Activated CD4-positive, alpha-beta memory T cell treated with anti-CD3 and anti-CD28 coated beads, Interleukin-2, amount 10 ng/mL, durations not matched to agents 7 days and 5 days (primary cell): Measurements from ENCODE around the gene SULF2. TPM values are rescaled to one million over a fixed set of nuclear protein-coding genes. Genes with fewer than 3 reads are reported as not detected.
"Not testable (repeated sequence)": the region's sequence is repeated elsewhere in the genome, so short reads cannot be mapped to it uniquely, and the experiment has no call there.

Experiments
- CTCF ChIA-PET: fragments of 350-600 bp; sonication (Branson Sonifier 250); formaldehyde crosslinking; loops from one replicate; lab custom pipeline; 2021; ENCODE audit warnings: antibody characterized with exemption, inconsistent platforms; lab: Charles Lee
- POLR2A ChIA-PET: fragments of 350-600 bp; sonication (Branson Sonifier 250); formaldehyde crosslinking; loops from one replicate; lab custom pipeline; 2021; ENCODE audit warnings: antibody characterized with exemption; lab: Charles Lee
- DNase-seq: peaks from one replicate; pipeline ENCODE4 v3.0.0-alpha.2; 2020
- H3K27ac Mint-ChIP-seq: one replicate; pipeline ENCODE4 v1.8.0; 2021; ENCODE audit warnings: mild to moderate bottlenecking, mixed read lengths
- H3K27me3 Mint-ChIP-seq: one replicate; pipeline ENCODE4 v1.8.0; 2021; ENCODE audit warnings: mixed read lengths
- H3K36me3 Mint-ChIP-seq: one replicate; pipeline ENCODE4 v1.8.0; 2021; ENCODE audit warnings: low read depth, mixed read lengths
- H3K4me1 Mint-ChIP-seq: one replicate; pipeline ENCODE4 v1.8.0; 2021; ENCODE audit warnings: mixed read lengths
- H3K4me3 Mint-ChIP-seq: one replicate; pipeline ENCODE4 v1.8.0; 2021; ENCODE audit warnings: mild to moderate bottlenecking, mixed read lengths
- H3K9me3 Mint-ChIP-seq: one replicate; pipeline ENCODE4 v1.8.0; 2021; ENCODE audit warnings: mixed read lengths
- total RNA-seq, 2 experiments: library from RNA; stranded (reverse); gene quantifications; one replicate each; pipeline ENCODE4 v1.2.3, GENCODE V29; 2021

SULF2 gene
- total RNA-seq, 2 experiments from 2014 or later = 0.71 to 1.1 TPM

- no peaks in the 10 kb centered on the region for H3K4me1 Mint-ChIP-seq
- ChIA-PET POLR2A (no interaction called here), CTCF (no interaction called here)
- peaks cover 9% of the 10 kb centered on the region for H3K27me3 Mint-ChIP-seq
- no peak overlapping the region for H3K27ac Mint-ChIP-seq
- no peak overlapping the region for H3K4me3 Mint-ChIP-seq
- H3K9me3 Mint-ChIP-seq = no peaks in the 10 kb centered on the region
- DNase-seq = no peak
- H3K36me3 Mint-ChIP-seq = no peaks in the 10 kb centered on the region
Observed at GRCh38 chr20:47801079-47801478, 15.8 kb upstream of the SULF2 start.

DNA sequence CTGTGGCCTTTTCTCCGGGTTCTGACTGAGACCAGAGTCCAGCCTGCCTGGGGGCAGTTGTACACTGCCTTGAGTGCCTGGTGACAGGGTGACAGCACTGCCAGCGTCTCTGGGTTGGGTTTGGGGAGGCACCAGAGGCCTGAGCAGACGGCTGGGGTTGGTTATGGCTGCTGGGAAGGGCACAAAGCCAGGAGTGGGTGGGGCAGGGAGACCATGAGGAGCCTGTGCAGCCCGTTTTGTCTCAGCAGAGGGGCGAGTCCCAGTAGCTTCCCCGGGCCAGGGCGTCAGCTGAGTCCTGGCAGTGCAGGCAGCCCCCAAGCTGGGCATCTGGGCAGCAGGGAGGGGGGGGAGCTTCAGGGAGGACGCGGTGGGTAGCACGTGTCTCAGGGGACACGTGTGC is 15.3 kb upstream of the SULF2 start:
- Mint-ChIP-seq H3K36me3 (no peaks in the 10 kb centered on the region), H3K27me3 (peaks cover 9% of the 10 kb centered on the region), H3K4me3 (no peak overlapping the region), H3K9me3 (no peaks in the 10 kb centered on the region), H3K27ac (no peak overlapping the region), H3K4me1 (no peaks in the 10 kb centered on the region)
- ChIA-PET POLR2A (no interaction called here), CTCF (interaction anchor here (0.5 kb wide), 1 partner anchor 471 kb away, joined by 3 read pairs; no protein-coding TSS in a partner anchor)
- no peak for DNase-seq

DNA sequence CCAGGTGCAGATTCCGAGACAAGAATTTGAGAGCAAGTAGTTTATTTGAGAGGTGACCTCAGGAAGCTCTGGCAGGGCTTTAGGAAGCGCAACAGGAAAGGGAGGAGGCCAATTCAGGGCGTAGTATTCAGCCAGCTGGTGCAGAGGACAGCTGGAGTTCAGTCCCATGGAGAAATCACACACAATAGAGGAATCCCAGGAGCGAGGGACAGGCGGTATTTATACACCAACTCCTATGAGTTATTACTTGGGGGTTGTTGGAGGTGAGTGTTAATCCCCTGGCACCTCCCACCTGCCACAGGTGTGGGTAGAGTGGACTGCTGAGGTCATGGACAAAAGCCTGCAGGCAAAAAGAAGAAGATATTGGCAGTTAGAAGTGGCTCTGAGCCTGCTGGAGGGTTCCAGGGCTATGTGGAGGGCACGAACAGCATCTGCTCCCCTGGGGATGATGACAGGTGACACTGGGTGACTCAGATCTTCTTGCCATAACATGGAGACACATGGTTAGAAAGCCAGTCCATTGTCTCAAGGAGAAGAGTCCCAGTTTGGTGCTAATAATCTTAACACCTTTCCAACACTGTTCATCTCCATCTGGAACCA is 13.9 kb upstream of the SULF2 start:
- CTCF ChIA-PET = no interaction called here
- DNase-seq = no peak
- Mint-ChIP-seq H3K9me3 (no peaks in the 10 kb centered on the region), H3K27me3 (peaks cover 4% of the 10 kb centered on the region), H3K36me3 (no peaks in the 10 kb centered on the region), H3K4me3 (no peak overlapping the region), H3K27ac (no peak overlapping the region), H3K4me1 (no peaks in the 10 kb centered on the region)
- POLR2A ChIA-PET = no interaction called here

- peaks cover 2% of the 10 kb centered on the region for H3K4me1 Mint-ChIP-seq
- CTCF ChIA-PET = no interaction called here
- POLR2A ChIA-PET = no interaction called here
- H3K9me3 Mint-ChIP-seq = no peaks in the 10 kb centered on the region
- H3K27me3 Mint-ChIP-seq = peaks cover 6% of the 10 kb centered on the region
- no peak overlapping the region for H3K27ac Mint-ChIP-seq
- H3K36me3 Mint-ChIP-seq = no peaks in the 10 kb centered on the region
- H3K4me3 Mint-ChIP-seq = no peak overlapping the region
- no peak for DNase-seq
Observed at GRCh38 chr20:47796971-47797370, 11.7 kb upstream of the SULF2 start.

DNA sequence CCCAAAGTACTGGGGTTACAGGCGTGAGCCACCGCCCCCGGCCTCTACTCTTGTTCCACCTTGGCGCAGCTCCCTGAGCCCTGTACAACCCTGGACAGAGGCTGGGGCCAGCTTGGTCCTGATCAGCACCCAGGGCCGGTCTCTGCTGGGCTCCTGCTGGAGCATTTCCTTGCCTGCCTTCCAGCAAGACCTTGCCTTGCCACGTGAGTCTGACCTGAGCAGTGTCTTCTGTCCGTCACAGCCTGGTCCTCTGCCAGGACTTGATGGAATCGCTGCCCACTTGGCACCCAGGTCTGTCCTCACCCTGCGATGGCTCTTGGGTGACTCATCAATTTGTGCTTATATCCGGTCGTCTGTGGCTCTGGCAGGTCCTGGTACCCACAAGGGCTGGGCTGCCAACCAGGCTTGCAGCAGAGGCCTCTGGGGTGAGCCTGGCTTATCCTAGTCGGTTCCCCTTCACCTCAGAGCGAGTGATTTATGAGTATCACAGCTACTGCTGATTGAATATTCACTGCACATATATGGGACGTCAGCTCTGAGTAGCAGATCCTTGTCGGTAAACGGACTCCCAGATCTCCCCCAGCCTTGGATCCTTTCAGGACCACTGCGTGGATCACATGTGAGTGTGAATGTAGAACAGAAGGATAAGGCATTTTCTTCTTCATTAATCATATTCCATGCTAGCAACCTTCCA is 10.1 kb upstream of the SULF2 start:
- H3K9me3 Mint-ChIP-seq = no peaks in the 10 kb centered on the region
- H3K4me3 Mint-ChIP-seq = no peak overlapping the region
- H3K27me3 Mint-ChIP-seq = peaks cover 20% of the 10 kb centered on the region
- peaks cover 2% of the 10 kb centered on the region for H3K4me1 Mint-ChIP-seq
- H3K27ac Mint-ChIP-seq = no peak overlapping the region
- DNase-seq = no peak
- H3K36me3 Mint-ChIP-seq = no peaks in the 10 kb centered on the region
- ChIA-PET POLR2A (no interaction called here), CTCF (interaction anchor here (0.7 kb wide), 1 partner anchor 886 kb away, joined by 3 read pairs; no protein-coding TSS in a partner anchor)

DNA sequence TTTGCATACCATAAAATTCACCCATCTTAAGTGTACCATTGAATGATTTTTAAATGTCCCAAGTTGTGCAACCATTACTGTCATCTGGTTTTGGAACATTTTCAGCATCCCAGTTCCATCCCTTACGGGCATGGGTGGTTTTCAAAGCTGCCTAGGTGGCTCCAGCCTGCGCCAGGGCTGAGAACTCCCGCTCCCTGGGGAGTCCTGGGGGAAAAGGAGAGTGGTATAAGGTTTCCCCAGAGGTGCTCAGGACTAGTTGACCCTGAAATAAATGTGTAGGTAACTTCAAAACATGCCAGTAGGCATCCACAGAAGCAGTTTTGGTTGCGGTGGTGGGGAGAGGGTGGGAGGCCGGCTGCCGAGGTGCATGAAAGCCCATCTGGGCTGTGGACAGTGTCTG is 9.0 kb upstream of the SULF2 start:
- H3K9me3 Mint-ChIP-seq, H3K4me1 Mint-ChIP-seq, H3K27ac Mint-ChIP-seq, H3K4me3 Mint-ChIP-seq, DNase-seq, POLR2A ChIA-PET, H3K36me3 Mint-ChIP-seq, CTCF ChIA-PET: not testable (repeated sequence)
- peaks cover 27% of the 10 kb centered on the region for H3K27me3 Mint-ChIP-seq

DNA sequence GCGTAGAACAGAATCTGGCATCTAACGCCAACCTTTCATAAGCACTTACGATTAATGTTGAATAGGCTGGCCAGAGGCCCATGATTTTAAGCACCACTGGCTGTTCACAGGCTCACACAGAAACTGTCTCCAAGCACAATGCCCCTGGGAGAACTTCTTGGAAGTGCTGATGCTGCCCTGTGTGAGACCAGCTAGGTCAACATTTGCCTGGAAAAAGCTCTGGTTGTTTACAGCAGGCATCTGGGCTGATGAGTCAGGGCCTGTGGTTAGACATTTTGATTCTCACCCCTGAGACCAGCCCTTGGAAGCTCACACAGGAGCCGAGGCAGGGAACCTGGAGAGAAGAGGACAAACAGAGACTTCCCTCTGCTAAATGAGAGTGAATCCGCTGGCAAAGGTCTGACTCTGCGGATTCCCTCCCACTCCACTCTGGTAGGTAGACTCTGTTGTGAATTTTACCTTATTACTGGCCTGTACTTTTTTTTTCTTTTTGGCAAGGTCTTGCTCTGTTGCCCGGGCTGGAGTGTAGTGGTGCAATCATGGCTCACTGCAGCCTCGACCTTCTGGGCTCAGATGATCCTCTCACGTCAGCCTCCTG is 6.8 kb upstream of the SULF2 start:
- no peak for DNase-seq
- ChIA-PET CTCF (no interaction called here), POLR2A (no interaction called here)
- no peak overlapping the region for H3K27ac Mint-ChIP-seq
- H3K36me3 Mint-ChIP-seq = no peaks in the 10 kb centered on the region
- peaks cover 43% of the 10 kb centered on the region for H3K27me3 Mint-ChIP-seq
- H3K4me1 Mint-ChIP-seq = peaks cover 2% of the 10 kb centered on the region
- H3K4me3 Mint-ChIP-seq = no peak overlapping the region
- no peaks in the 10 kb centered on the region for H3K9me3 Mint-ChIP-seq

DNA sequence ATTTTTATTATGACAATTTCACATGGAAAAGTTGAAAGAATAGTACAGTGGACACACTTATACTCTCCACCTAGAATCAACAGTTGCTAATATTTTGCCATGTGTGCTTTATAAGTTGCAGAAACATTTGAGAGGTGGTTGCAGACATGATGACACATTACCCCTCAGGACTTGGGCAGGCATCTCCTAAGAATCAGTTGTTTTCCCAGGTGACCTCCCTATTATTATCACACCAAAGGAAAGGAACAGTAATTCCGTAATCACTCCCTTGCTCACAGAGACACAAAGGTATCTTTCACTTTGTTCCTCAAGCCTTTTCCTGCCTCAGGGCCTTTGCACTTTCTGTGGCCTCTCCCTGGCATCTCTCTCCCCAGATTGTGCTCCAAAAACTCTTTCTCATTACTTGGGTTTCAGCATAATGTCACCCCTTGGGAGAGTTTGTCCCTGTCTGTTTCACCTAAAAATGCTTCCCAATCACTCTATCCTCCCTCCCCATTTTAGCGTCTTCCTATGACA is 5.9 kb upstream of the SULF2 start:
- Mint-ChIP-seq H3K4me3 (no peak overlapping the region), H3K9me3 (no peaks in the 10 kb centered on the region), H3K27me3 (peaks cover 53% of the 10 kb centered on the region), H3K27ac (no peak overlapping the region), H3K36me3 (no peaks in the 10 kb centered on the region), H3K4me1 (peaks cover 7% of the 10 kb centered on the region)
- DNase-seq = no peak
- POLR2A ChIA-PET = no interaction called here
- CTCF ChIA-PET = no interaction called here

GRCh38 chr20:47790580-47790965 is 5.3 kb upstream of the SULF2 start:
- no peak overlapping the region for H3K4me3 Mint-ChIP-seq
- H3K4me1 Mint-ChIP-seq = peaks cover 10% of the 10 kb centered on the region
- DNase-seq = no peak
- H3K9me3 Mint-ChIP-seq = no peaks in the 10 kb centered on the region
- no peak overlapping the region for H3K27ac Mint-ChIP-seq
- no peaks in the 10 kb centered on the region for H3K36me3 Mint-ChIP-seq
- peaks cover 57% of the 10 kb centered on the region for H3K27me3 Mint-ChIP-seq
- ChIA-PET POLR2A (no interaction called here), CTCF (no interaction called here)

DNA sequence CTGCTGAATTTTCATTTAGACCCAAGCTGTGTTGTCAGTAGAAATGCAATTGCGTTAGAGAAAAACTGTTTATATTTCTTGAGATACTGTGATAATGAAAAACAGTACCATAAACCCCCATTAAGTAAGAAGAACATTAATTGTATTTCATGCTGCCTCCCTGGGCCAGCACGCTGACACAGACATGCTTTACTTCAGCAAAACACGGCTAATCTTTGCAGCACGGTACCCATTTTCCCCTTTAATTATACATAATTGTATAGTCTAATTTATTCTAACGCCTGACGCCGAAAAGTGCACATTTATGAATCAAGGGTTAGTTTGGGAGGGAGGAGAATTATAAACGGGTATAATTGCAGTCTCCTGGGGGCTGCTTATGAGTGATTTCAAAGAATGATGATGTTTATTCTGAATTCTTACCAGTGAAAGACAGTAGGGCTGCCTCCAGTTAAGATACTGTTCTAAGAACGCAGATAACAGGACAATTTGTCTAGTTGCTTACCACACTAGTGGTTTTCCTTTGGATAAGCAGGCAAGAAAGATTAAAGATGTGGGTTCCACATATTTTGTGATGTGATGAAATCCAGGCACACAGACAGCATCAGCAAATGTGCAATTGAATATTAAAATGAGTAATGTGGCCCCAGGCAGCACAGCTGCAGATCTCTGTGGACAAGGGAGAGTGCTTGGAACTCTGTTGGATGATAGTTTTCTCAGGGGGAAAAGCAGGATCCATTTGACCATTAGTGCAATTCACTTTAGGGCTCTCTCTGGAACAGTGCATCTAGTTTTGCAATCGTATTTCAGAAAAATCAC is 4.7 kb upstream of the SULF2 start:
- CTCF ChIA-PET = no interaction called here
- no peak overlapping the region for H3K27ac Mint-ChIP-seq
- H3K4me1 Mint-ChIP-seq = peaks cover 10% of the 10 kb centered on the region
- no peak overlapping the region for H3K4me3 Mint-ChIP-seq
- H3K27me3 Mint-ChIP-seq = peaks cover 57% of the 10 kb centered on the region
- DNase-seq = no peak
- H3K36me3 Mint-ChIP-seq = no peaks in the 10 kb centered on the region
- POLR2A ChIA-PET = no interaction called here
- H3K9me3 Mint-ChIP-seq = no peaks in the 10 kb centered on the region

- no peak overlapping the region for H3K27ac Mint-ChIP-seq
- ChIA-PET CTCF (no interaction called here), POLR2A (no interaction called here)
Observed at GRCh38 chr20:47789081-47789763, 3.9 kb upstream of the SULF2 start.

GRCh38 chr20:47788741-47789080 is 3.4 kb upstream of the SULF2 start:
- Mint-ChIP-seq H3K27me3 (peaks cover 68% of the 10 kb centered on the region), H3K4me1 (peaks cover 17% of the 10 kb centered on the region), H3K36me3 (peaks cover 3% of the 10 kb centered on the region), H3K9me3 (no peaks in the 10 kb centered on the region), H3K27ac (no peak overlapping the region), H3K4me3 (no peak overlapping the region)
- no peak for DNase-seq
- ChIA-PET CTCF (interaction anchor here (0.7 kb wide), 1 partner anchor 832 kb away, joined by 3 read pairs; no protein-coding TSS in a partner anchor), POLR2A (no interaction called here)

More at GRCh38 chr20:47789081-47789763, 3.9 kb upstream of the SULF2 start:
- peaks cover 62% of the 10 kb centered on the region for H3K27me3 Mint-ChIP-seq
- peaks cover 13% of the 10 kb centered on the region for H3K4me1 Mint-ChIP-seq
- H3K9me3 Mint-ChIP-seq = no peaks in the 10 kb centered on the region
- DNase-seq = no peak
- no peaks in the 10 kb centered on the region for H3K36me3 Mint-ChIP-seq
- H3K4me3 Mint-ChIP-seq = no peak overlapping the region
